K562 (cell line): Measurements from ENCODE around the gene BMP2K. TPM values are rescaled to one million over a fixed set of nuclear protein-coding genes. Genes with fewer than 3 reads are reported as not detected.

Experiments
- CREM ChIP-seq: IDR thresholded peaks from 2 replicates; pipeline ENCODE4 v1.6.1; 2014; ENCODE audit warnings: antibody characterized with exemption, low read depth
- HIVEP1 ChIP-seq: fragments of 250-450 bp; sonication (Bioruptor Pico); IDR thresholded peaks from 2 replicates; pipeline ENCODE4 v1.4.0; 2020; ENCODE audit warnings: mild to moderate bottlenecking
- KDM5B ChIP-seq: fragments of 200-600 bp; sonication (generic); IDR thresholded peaks from 2 replicates; pipeline ENCODE4 v1.6.1; 2012; ENCODE audit warnings: low read depth, mild to moderate bottlenecking, moderate library complexity, low read length, control low read depth, inconsistent platforms; ENCODE audit not compliant: insufficient replicate concordance
- RBBP5 ChIP-seq: fragments of 200-600 bp; sonication (generic); IDR thresholded peaks from 2 replicates; pipeline ENCODE4 v1.6.1; 2012; ENCODE audit warnings: borderline replicate concordance, mild to moderate bottlenecking, low read length, control low read depth, inconsistent platforms; ENCODE audit not compliant: insufficient read depth, poor library complexity, severe bottlenecking
- polyA plus RNA-seq, 8 experiments: library from polyadenylated mRNA; depleted of rRNA in 4 of 8; stranded (reverse) in 5 of 8; unstranded in 3 of 8; fragments of >200 nt; fragmentation: Nextera tagmentation in 2 of 8; fragmentation: Illumina TruSeq in 1 of 8; extraction: Ambion mirVana in 2 of 8; extraction: Trizol in 1 of 8; gene quantifications; 2 replicates each; pipeline versions ENCODE4 v1.2.1 to v1.2.3, GENCODE V29; 2011 to 2014; ENCODE audit warnings: inconsistent platforms in 1 of 8, missing spikeins in 1 of 8
- total RNA-seq, 7 experiments: library from RNA; depleted of rRNA in 6 of 7; stranded (reverse); fragments of >200 nt in 6 of 7; fragmentation: Illumina TruSeq in 2 of 7; extraction: Trizol in 2 of 7; gene quantifications; 2 replicates each; pipeline versions ENCODE4 v1.2.1 to v1.2.3, GENCODE V29; 2011 to 2021; ENCODE audit warnings: low replicate concordance in 1 of 7
- TF ChIP-seq, protein P1 (sequence below), 2 experiments: fragments of 450-650 bp in 1 of 2; IDR thresholded peaks; 2 replicates each; pipeline ENCODE4 v1.6.1; 2011 to 2017; ENCODE audit warnings: low read depth in 2 of 2, antibody characterized with exemption in 1 of 2, borderline replicate concordance in 1 of 2, low read length in 1 of 2, mild to moderate bottlenecking in 1 of 2, mixed read lengths in 1 of 2; ENCODE audit not compliant: control insufficient read depth in 1 of 2

Gene BMP2K
- total and polyA plus RNA-seq, 9 of the 15 experiments (the other 6 are each of a cell fraction or from before 2014, with no cell fraction given): 17.0 to 217 (median 104) TPM

DNA sequence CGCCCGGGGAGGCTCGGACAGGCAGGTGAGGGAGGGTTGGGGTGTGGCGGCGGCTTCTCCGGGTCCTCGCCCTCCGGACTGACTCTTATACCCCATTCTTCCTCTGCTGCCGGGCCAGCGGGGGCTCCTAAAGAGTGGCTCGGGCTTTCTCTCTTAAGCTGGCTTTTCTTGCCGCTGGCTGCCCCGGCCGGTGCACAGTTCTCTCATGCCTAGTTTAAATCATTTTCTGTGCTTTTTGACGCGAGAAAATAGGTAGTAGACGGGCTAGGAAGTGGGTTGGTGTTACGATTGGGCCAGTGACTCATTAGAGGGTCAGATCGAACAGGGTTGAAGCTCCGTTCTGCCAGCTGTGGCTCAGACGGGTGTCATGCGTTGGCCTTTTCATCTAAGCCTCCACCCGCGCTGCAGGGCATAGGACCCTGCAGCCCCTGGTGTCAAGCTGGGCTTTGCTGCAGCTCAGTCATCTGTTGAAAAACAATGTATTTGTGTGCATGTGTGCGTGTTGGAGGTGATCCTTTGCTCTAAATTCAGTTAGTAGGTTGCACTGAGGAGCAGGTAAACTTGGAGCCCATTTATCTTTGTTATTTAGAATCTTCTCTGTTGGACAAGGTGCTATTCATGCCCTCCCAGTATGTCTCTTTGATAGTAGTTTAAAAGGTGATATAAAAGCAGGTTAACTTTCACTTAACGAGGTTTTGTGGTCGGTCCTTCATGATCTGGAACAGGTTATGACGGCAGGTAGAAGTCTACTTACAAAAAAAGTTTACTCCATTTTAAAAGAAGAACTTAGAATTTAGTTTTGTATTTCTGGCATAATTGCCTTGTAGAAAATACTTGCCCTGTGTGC, 802 bp downstream of the BMP2K start (continued):
- TF ChIP-seq, protein P1, sequence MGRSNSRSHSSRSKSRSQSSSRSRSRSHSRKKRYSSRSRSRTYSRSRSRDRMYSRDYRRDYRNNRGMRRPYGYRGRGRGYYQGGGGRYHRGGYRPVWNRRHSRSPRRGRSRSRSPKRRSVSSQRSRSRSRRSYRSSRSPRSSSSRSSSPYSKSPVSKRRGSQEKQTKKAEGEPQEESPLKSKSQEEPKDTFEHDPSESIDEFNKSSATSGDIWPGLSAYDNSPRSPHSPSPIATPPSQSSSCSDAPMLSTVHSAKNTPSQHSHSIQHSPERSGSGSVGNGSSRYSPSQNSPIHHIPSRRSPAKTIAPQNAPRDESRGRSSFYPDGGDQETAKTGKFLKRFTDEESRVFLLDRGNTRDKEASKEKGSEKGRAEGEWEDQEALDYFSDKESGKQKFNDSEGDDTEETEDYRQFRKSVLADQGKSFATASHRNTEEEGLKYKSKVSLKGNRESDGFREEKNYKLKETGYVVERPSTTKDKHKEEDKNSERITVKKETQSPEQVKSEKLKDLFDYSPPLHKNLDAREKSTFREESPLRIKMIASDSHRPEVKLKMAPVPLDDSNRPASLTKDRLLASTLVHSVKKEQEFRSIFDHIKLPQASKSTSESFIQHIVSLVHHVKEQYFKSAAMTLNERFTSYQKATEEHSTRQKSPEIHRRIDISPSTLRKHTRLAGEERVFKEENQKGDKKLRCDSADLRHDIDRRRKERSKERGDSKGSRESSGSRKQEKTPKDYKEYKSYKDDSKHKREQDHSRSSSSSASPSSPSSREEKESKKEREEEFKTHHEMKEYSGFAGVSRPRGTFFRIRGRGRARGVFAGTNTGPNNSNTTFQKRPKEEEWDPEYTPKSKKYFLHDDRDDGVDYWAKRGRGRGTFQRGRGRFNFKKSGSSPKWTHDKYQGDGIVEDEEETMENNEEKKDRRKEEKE (IDR thresholded peaks at IDR 0.05; ENCODE audit: borderline replicate concordance in 1 of 2, control insufficient read depth in 1 of 2, low read depth in 2 of 2, low read length in 1 of 2): 0 out of 4 replicates have a peak, but pooled peaks of 1 of the 2 experiments have one; percentile 42
- TF ChIP-seq RBBP5 (peak; percentile 71), HIVEP1 (CRISPR knock-in tag) (no peak), KDM5B (peak; percentile 62), CREM (peak; percentile 20; the same call in 1 of the 2 replicates)
